Measurements from ENCODE around the gene PPM1J. TPM values are rescaled to one million over a fixed set of nuclear protein-coding genes. Genes with fewer than 3 reads are reported as not detected.

Gene PPM1J
- total and polyA plus RNA-seq, 9 of the 15 experiments (the other 6 are each of a cell fraction or from before 2014, with no cell fraction given), result 0.25 to 10.5 (median 4.2) TPM

- TF ChIP-seq ZNF398 (CRISPR knock-in tag; IDR thresholded peaks at IDR 0.05) (no peak), COPS2 (conservative IDR thresholded peaks at IDR 0.05) (no peak), SREBF2 (CRISPR knock-in tag; IDR thresholded peaks at IDR 0.05) (no peak), E2F6 (IDR thresholded peaks at IDR 0.05; ENCODE audit: borderline replicate concordance in 1 of 2, extremely low read depth in 1 of 2, insufficient read depth in 1 of 2, insufficient read length in 1 of 2, low read depth in 1 of 2, low read length in 1 of 2, poor library complexity in 1 of 2, severe bottlenecking in 1 of 2) (peak; percentile 31 to 54), POLR3G (IDR thresholded peaks at IDR 0.05; ENCODE audit: extremely low read depth, insufficient read length, insufficient replicate concordance) (no peak), FOXJ2 (tag; IDR thresholded peaks at IDR 0.05) (no peak), BCOR (IDR thresholded peaks at IDR 0.05) (no peak), GABPB1 (CRISPR knock-in tag; IDR thresholded peaks at IDR 0.05) (no peak), HDAC8 (tag; IDR thresholded peaks at IDR 0.05) (no peak), RERE (CRISPR knock-in tag; IDR thresholded peaks at IDR 0.05; ENCODE audit: borderline replicate concordance) (no peak), ZNF143 (CRISPR knock-in tag; IDR thresholded peaks at IDR 0.05) (no peak), SMAD2 (IDR thresholded peaks at IDR 0.05; ENCODE audit: low read depth, low read length) (no peak), NFE2 (IDR thresholded peaks at IDR 0.05; ENCODE audit: low read depth) (0 out of 2 replicates have a peak, but pooled peaks have one; percentile 1), SOX6 (IDR thresholded peaks at IDR 0.05) (0 out of 2 replicates have a peak, but pooled peaks have one; percentile 18), POLR2A (conservative IDR thresholded peaks at IDR 0.05) (no peak), PTTG1 (tag; IDR thresholded peaks at IDR 0.05; ENCODE audit: low read depth) (no peak), ZNF668 (CRISPR knock-in tag; IDR thresholded peaks at IDR 0.05) (no peak), MTA3 (IDR thresholded peaks at IDR 0.05; ENCODE audit: borderline replicate concordance) (0 out of 2 replicates have a peak, but pooled peaks have one; percentile 51), NCOA6 (IDR thresholded peaks at IDR 0.05) (no peak), EP300 (IDR thresholded peaks at IDR 0.05; ENCODE audit: low read length) (no peak), ESRRA (IDR thresholded peaks at IDR 0.05; ENCODE audit: borderline replicate concordance, low read depth) (0 out of 2 replicates have a peak, but pooled peaks have one; percentile 23), TCF7 (IDR thresholded peaks at IDR 0.05; ENCODE audit: borderline replicate concordance) (peak; percentile 85; the same call in 1 of the 2 replicates)
These were observed 38.6 kb downstream of the PPM1J start (continued) for GRCh38 chr1:112676543-112676942.
